Measurements from ENCODE around the gene HSCB. TPM values are rescaled to one million over a fixed set of nuclear protein-coding genes. Genes with fewer than 3 reads are reported as not detected.
"Not testable (repeated sequence)": the region's sequence is repeated elsewhere in the genome, so short reads cannot be mapped to it uniquely, and the experiment has no call there.

Gene HSCB
- polyA plus RNA-seq, 1 donor (not counting 4 experiments of a cell fraction or from before 2014, with no cell fraction given): 12.5 TPM

DNA sequence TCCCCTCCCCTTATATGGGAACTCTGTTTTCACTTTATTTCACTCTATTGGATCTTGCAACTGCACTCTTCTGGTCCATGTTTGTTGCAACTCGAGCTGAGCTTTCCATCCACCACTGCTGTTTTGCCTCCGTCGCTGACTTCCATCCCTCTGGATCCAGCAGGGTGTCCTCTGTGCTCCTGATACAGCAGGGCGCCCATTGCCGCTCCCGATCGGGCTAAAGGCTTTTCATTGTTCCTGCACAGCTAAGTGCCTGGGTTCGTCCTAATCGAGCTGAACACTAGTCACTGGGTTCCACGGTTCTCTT, 19.6 kb downstream of the HSCB start:
- no peaks in the 10 kb centered on the region for H3K9me1 ChIP-seq (ENCODE audit: control insufficient read depth, extremely low read depth, insufficient read depth, low read length)
- dilution Hi-C loops (cut with MboI; ENCODE audit: extremely low pct_ligation_motif_present, low sequenced_read_pairs): no loop called here
- H3K4me2 ChIP-seq (ENCODE audit: control insufficient read depth, extremely low read depth, insufficient read depth, low read depth, low read length): no peak overlapping the region
- no peaks in the 10 kb centered on the region for H3K79me2 ChIP-seq (ENCODE audit: control insufficient read depth, insufficient read depth, low read length)
- no peak overlapping the region for H3K9ac ChIP-seq (ENCODE audit: control insufficient read depth, extremely low read depth, insufficient read depth, low read length)
- TF ChIP-seq, protein P1, sequence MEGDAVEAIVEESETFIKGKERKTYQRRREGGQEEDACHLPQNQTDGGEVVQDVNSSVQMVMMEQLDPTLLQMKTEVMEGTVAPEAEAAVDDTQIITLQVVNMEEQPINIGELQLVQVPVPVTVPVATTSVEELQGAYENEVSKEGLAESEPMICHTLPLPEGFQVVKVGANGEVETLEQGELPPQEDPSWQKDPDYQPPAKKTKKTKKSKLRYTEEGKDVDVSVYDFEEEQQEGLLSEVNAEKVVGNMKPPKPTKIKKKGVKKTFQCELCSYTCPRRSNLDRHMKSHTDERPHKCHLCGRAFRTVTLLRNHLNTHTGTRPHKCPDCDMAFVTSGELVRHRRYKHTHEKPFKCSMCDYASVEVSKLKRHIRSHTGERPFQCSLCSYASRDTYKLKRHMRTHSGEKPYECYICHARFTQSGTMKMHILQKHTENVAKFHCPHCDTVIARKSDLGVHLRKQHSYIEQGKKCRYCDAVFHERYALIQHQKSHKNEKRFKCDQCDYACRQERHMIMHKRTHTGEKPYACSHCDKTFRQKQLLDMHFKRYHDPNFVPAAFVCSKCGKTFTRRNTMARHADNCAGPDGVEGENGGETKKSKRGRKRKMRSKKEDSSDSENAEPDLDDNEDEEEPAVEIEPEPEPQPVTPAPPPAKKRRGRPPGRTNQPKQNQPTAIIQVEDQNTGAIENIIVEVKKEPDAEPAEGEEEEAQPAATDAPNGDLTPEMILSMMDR (optimal IDR thresholded peaks at IDR 0.05 in 1 of 3, IDR thresholded peaks at IDR 0.05 in 1 of 3, conservative IDR thresholded peaks at IDR 0.05 in 1 of 3; ENCODE audit: extremely low read depth in 1 of 3, insufficient read depth in 2 of 3, low read length in 3 of 3): no peak
- no peak for TF ChIP-seq EZH2 (IDR thresholded peaks at IDR 0.05; ENCODE audit: low read length)
- H2AFZ ChIP-seq (ENCODE audit: control insufficient read depth, low read length): no peak overlapping the region
- DNase-seq (ENCODE audit: low read depth, low spot score) (no peak), FAIRE-seq (no peak)
- no peak overlapping the region for H3K27ac ChIP-seq (ENCODE audit: control insufficient read depth, insufficient read depth, low read length)
- no peaks in the 10 kb centered on the region for H3K27me3 ChIP-seq (ENCODE audit: control insufficient read depth, extremely low read depth, insufficient read depth, low read length)
- H4K20me1 ChIP-seq (ENCODE audit: control insufficient read depth, extremely low read depth, insufficient read depth, low read length): no peaks in the 10 kb centered on the region
- H3K4me1 ChIP-seq (ENCODE audit: control insufficient read depth, extremely low read depth, insufficient read depth, low read length): no peaks in the 10 kb centered on the region
- no peaks in the 10 kb centered on the region for H3K36me3 ChIP-seq (ENCODE audit: control insufficient read depth in 2 of 2, extremely low read depth in 1 of 2, insufficient read depth in 2 of 2, low read length in 2 of 2)
- H3K4me3 ChIP-seq (ENCODE audit: control insufficient read depth in 2 of 3, extremely low read depth in 1 of 3, insufficient read depth in 2 of 3, low read depth in 1 of 3, low read length in 3 of 3): no peak overlapping the region
- H3K9me3 ChIP-seq (ENCODE audit: control insufficient read depth, low read depth, low read length): no peaks in the 10 kb centered on the region

DNA sequence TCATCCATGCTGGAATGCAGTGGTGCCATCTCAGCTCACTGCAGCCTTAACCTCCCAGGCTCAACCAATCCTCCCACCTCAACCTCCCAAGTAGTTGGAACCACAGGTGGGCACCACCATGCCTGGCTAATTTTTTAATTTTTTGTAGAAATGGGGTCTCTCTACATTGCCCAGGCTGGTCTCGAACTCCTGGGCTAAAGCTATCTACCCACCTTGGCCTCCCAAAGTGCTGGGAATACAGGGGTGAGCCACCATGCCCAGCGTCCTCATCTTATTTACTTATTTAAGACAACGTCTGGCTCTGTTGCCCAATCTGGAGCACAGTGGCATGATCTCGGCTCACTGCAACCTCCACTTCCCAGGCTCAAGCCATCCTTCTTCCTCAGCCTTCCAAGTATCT, 20.2 kb downstream of the HSCB start:
- H3K9me1 ChIP-seq (ENCODE audit: control insufficient read depth, extremely low read depth, insufficient read depth, low read length); H3K79me2 ChIP-seq (ENCODE audit: control insufficient read depth, insufficient read depth, low read length); H3K27ac ChIP-seq (ENCODE audit: control insufficient read depth, insufficient read depth, low read length); H4K20me1 ChIP-seq (ENCODE audit: control insufficient read depth, extremely low read depth, insufficient read depth, low read length); H3K36me3 ChIP-seq (ENCODE audit: control insufficient read depth in 2 of 2, extremely low read depth in 1 of 2, insufficient read depth in 2 of 2, low read length in 2 of 2); DNase-seq (ENCODE audit: low read depth, low spot score); H3K4me1 ChIP-seq (ENCODE audit: control insufficient read depth, extremely low read depth, insufficient read depth, low read length); H3K9ac ChIP-seq (ENCODE audit: control insufficient read depth, extremely low read depth, insufficient read depth, low read length); H3K27me3 ChIP-seq (ENCODE audit: control insufficient read depth, extremely low read depth, insufficient read depth, low read length); FAIRE-seq; H3K4me2 ChIP-seq (ENCODE audit: control insufficient read depth, extremely low read depth, insufficient read depth, low read depth, low read length); H3K9me3 ChIP-seq (ENCODE audit: control insufficient read depth, low read depth, low read length); H2AFZ ChIP-seq (ENCODE audit: control insufficient read depth, low read length); H3K4me3 ChIP-seq (ENCODE audit: control insufficient read depth in 2 of 3, extremely low read depth in 1 of 3, insufficient read depth in 2 of 3, low read depth in 1 of 3, low read length in 3 of 3); dilution Hi-C loops (cut with MboI; ENCODE audit: extremely low pct_ligation_motif_present, low sequenced_read_pairs): not testable (repeated sequence)

DNA sequence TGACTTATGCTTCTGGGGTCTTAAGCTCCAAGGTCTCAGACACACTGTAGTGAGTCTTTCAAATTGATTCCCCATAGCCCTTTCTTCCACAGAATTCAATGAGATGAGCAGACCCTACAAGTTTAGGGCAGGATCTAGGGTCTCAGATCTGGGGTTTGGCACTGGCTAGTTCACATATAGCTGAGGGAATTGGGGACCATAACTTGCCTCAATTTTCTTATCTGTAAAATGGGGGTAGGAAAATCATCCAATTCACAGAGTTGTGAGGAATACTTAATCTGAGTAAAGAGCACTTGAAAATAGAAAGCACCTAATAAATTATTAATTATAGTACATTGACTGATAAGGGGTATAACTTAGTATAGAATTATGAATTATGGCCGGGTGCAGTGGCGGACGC, 24.8 kb downstream of the HSCB start:
- dilution Hi-C loops (cut with MboI; ENCODE audit: extremely low pct_ligation_motif_present, low sequenced_read_pairs): no loop called here

More for the DNA sequence above, 24.8 kb downstream of the HSCB start:
- no peak for TF ChIP-seq EZH2 (IDR thresholded peaks at IDR 0.05; ENCODE audit: low read length)
- TF ChIP-seq, protein P1 (optimal IDR thresholded peaks at IDR 0.05 in 1 of 3, IDR thresholded peaks at IDR 0.05 in 1 of 3, conservative IDR thresholded peaks at IDR 0.05 in 1 of 3; ENCODE audit: extremely low read depth in 1 of 3, insufficient read depth in 2 of 3, low read length in 3 of 3): no peak
- no peaks in the 10 kb centered on the region for H3K36me3 ChIP-seq (ENCODE audit: control insufficient read depth in 2 of 2, extremely low read depth in 1 of 2, insufficient read depth in 2 of 2, low read length in 2 of 2)
- FAIRE-seq (no peak), DNase-seq (ENCODE audit: low read depth, low spot score) (no peak)
- H3K27me3 ChIP-seq (ENCODE audit: control insufficient read depth, extremely low read depth, insufficient read depth, low read length): no peaks in the 10 kb centered on the region
- H3K9me1 ChIP-seq (ENCODE audit: control insufficient read depth, extremely low read depth, insufficient read depth, low read length): no peaks in the 10 kb centered on the region
- H3K27ac ChIP-seq (ENCODE audit: control insufficient read depth, insufficient read depth, low read length): no peak overlapping the region
- no peak overlapping the region for H3K4me3 ChIP-seq (ENCODE audit: control insufficient read depth in 2 of 3, extremely low read depth in 1 of 3, insufficient read depth in 2 of 3, low read depth in 1 of 3, low read length in 3 of 3)
- H3K9me3 ChIP-seq (ENCODE audit: control insufficient read depth, low read depth, low read length): no peaks in the 10 kb centered on the region
- no peaks in the 10 kb centered on the region for H3K79me2 ChIP-seq (ENCODE audit: control insufficient read depth, insufficient read depth, low read length)
- no peak overlapping the region for H3K9ac ChIP-seq (ENCODE audit: control insufficient read depth, extremely low read depth, insufficient read depth, low read length)
- H3K4me1 ChIP-seq (ENCODE audit: control insufficient read depth, extremely low read depth, insufficient read depth, low read length): peaks cover 6% of the 10 kb centered on the region
- H4K20me1 ChIP-seq (ENCODE audit: control insufficient read depth, extremely low read depth, insufficient read depth, low read length): no peaks in the 10 kb centered on the region
- no peak overlapping the region for H3K4me2 ChIP-seq (ENCODE audit: control insufficient read depth, extremely low read depth, insufficient read depth, low read depth, low read length)
- H2AFZ ChIP-seq (ENCODE audit: control insufficient read depth, low read length): no peak overlapping the region
